Uterus (tissue), 4 donors: ENCODE results near the gene ICAM4. TPM values are rescaled to one million over a fixed set of nuclear protein-coding genes. Genes with fewer than 3 reads are reported as not detected.
"Not testable (repeated sequence)": the region's sequence is repeated elsewhere in the genome, so short reads cannot be mapped to it uniquely, and the experiment has no call there.

Experiments used
- DNase-seq, 2 donors: peaks; one replicate each; pipeline ENCODE4 v3.0.0-alpha.2; 2019 to 2020
- H3K27ac ChIP-seq, 2 donors: fragments of 200-600 bp; sonication (generic); 1 replicate in 1 of 2; 2 replicates in 1 of 2; pipeline ENCODE4 v1.5.1; 2016 to 2018
- H3K27me3 ChIP-seq, 2 donors: fragments of 200-600 bp; sonication (generic); one replicate each; pipeline ENCODE4 v1.5.1; 2018 to 2019; ENCODE audit warnings: control low read depth in 1 of 2
- H3K36me3 ChIP-seq, 2 donors: fragments of 200-600 bp; sonication (generic); one replicate each; pipeline ENCODE4 v1.5.1; 2019; ENCODE audit warnings: control low read depth in 1 of 2
- H3K4me1 ChIP-seq, 2 donors: fragments of 200-600 bp; sonication (generic); one replicate each; pipeline ENCODE4 v1.5.1; 2018 to 2019; ENCODE audit warnings: control low read depth in 1 of 2
- H3K4me3 ChIP-seq, 2 donors: fragments of 200-600 bp; sonication (generic); 1 replicate in 1 of 2; 2 replicates in 1 of 2; pipeline ENCODE4 v1.5.1; 2018 to 2019; ENCODE audit warnings: mild to moderate bottlenecking in 1 of 2
- H3K9me3 ChIP-seq, 2 donors: fragments of 200-600 bp; sonication (generic); one replicate each; pipeline ENCODE4 v1.5.1; 2019; ENCODE audit warnings: control low read depth in 1 of 2
- CTCF ChIP-seq, 4 experiments: fragments of 200-600 bp in 2 of 4; fragments of 450-650 bp in 2 of 4; sonication (generic) in 2 of 4; IDR thresholded peaks; one replicate each; pipeline ENCODE4 v1.5.1; 2016 to 2019; ENCODE audit warnings: antibody characterized with exemption in 4 of 4, mild to moderate bottlenecking in 2 of 4, moderate library complexity in 1 of 4
- POLR2A ChIP-seq, 2 donors: fragments of 450-650 bp; IDR thresholded peaks; one replicate each; pipeline ENCODE4 v1.6.1; 2016; ENCODE audit warnings: antibody characterized with exemption in 2 of 2, mild to moderate bottlenecking in 1 of 2, moderate library complexity in 1 of 2
- intact Hi-C: fragments of 100-400 bp; cut with DNase I; formaldehyde crosslinking; loops from one replicate; pipeline ENCODE4 v1.15.1; 2023; ENCODE audit warnings: low total_unique reads
- small RNA-seq: library from RNA; depleted of rRNA; stranded (forward); fragments of <200 nt; gene quantifications from one replicate; pipeline ENCODE3, GENCODE V24; 2016
- total RNA-seq, 4 donors: library from RNA; depleted of rRNA in 3 of 4; stranded (reverse); fragments of >200 nt in 3 of 4; gene quantifications; one replicate each; pipeline versions ENCODE4 v1.1.0 to v1.2.4, GENCODE V29; 2014 to 2023
- donor health status: DM: yes; HTN: yes; CAD: no.

ICAM4 gene
- total RNA-seq, 4 donors from 2014 or later = 0.41 TPM; not detected in 3

DNA sequence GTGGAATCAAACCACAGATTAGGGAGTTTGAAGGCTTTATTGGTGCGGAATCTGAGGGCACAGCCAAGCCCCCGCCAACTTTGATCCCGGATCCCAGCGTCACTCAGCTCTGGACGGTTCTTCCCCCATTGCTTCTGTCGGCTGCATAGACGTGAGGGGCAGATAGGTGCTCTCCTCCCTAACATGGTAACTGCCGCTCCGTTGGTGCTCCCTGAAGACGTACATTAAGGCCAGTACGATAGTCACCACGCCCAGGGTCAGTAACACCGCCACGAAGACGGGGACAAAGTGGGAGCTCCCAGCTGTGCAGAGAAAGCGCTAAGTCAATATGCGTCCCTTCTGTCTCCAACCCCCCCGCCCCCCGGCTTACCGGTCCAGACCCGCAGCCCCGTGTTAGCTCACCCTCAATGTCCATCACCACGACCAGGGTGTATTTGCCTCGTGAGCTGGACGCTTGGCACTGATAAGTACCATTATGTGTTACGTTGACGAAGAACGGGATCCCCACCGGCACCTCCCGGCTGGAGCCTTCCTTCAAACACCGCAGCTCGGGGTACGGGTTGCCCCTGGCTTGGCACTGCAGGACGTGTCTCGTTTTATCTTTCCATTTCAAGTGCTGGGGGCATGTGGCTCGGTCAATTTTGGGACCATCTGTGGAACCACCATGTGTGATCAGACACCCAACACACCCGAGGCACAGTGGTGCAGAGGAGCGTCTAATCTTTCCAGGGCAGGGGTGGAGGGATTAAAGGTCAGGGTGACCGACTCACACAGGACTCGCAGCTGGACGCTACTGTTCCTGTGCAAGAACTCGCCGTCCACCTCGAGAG, 47.2 kb downstream of the ICAM4 start:
- intact Hi-C loops = loop anchor here (10.0 kb wide), 1 partner anchor 51 kb away; the partner anchor contains the start of gene TYK2
- Histone ChIP-seq H3K4me3 (peak overlapping the region; percentile 77 to 99), H3K27me3 (no peaks in the 10 kb centered on the region), H3K9me3 (no peaks in the 10 kb centered on the region), H3K4me1 (peaks cover 0 to 5% of the 10 kb centered on the region in 2 donors), H3K36me3 (no peaks in the 10 kb centered on the region), H3K27ac (peak overlapping the region; percentile 94 to 96)
- no peak for TF ChIP-seq POLR2A (IDR thresholded peaks at IDR 0.05)
- TF ChIP-seq CTCF (IDR thresholded peaks at IDR 0.05) = peak in 1 of 4 experiments; percentile 7
- DNase-seq = no peak

DNA sequence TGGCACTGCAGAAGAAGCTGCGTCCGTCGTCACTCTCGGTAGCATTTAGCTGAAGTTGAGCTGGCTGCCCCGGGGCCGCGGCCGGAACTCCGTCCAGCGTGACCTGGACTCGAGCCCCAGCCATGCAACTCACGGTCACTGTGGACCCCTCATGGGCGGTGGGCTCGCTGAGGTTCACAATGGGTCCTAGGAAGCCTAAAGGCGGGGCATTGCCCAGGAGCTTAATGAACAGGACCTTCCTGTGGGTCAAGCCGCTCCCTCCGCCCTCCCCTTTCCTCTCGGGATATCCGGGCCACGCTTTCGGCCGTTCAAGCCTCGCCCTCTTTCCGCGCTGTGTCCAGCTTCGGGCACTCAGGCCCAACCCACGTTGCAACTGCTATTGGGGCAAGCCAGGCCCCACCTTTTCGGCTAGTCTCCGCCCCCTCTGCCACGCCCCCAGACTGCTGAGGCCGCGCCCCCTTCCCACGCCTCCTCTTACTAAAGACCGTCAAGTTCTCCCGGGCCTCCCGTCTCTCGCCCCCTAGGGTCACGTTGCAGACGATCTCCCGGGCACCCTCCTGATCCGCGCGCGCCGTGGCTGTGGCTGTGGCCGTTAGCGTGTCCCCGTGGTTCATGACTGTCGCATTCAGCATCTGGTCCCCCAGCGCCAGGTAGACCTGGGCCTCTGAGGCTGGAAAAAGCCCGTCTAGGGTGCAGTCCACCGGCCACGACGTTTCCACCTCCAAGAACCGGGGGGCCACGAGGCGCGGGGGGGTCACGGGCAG, 48.0 kb downstream of the ICAM4 start:
- Histone ChIP-seq H3K4me3 (peak overlapping the region; percentile 77 to 99), H3K4me1 (peaks cover 0 to 5% of the 10 kb centered on the region in 2 donors), H3K27ac (peak overlapping the region; percentile 38 to 73), H3K36me3 (no peaks in the 10 kb centered on the region), H3K9me3 (no peaks in the 10 kb centered on the region), H3K27me3 (no peaks in the 10 kb centered on the region)
- peak; percentile 97 to 98 for DNase-seq
- intact Hi-C loops = loop anchor here (10.0 kb wide), 1 partner anchor 50 kb away; the partner anchor contains the start of gene TYK2
- no peak for TF ChIP-seq CTCF (IDR thresholded peaks at IDR 0.05)
- peak in 1 of 2 donors; percentile 61 for TF ChIP-seq POLR2A (IDR thresholded peaks at IDR 0.05)

GRCh38 chr19:10335352-10335985, 48.7 kb downstream of the ICAM4 start:
- Histone ChIP-seq H3K36me3 (no peaks in the 10 kb centered on the region), H3K27ac (peak overlapping the region; percentile 38 to 52), H3K4me3 (peak overlapping the region in 1 of 2 donors; percentile 77), H3K9me3 (no peaks in the 10 kb centered on the region), H3K27me3 (no peaks in the 10 kb centered on the region), H3K4me1 (peaks cover 0 to 5% of the 10 kb centered on the region in 2 donors)
- intact Hi-C loops = loop anchor here (10.0 kb wide), 1 partner anchor 49 kb away; the partner anchor contains the start of gene TYK2
- DNase-seq = no peak
- TF ChIP-seq CTCF (IDR thresholded peaks at IDR 0.05) = no peak

DNA sequence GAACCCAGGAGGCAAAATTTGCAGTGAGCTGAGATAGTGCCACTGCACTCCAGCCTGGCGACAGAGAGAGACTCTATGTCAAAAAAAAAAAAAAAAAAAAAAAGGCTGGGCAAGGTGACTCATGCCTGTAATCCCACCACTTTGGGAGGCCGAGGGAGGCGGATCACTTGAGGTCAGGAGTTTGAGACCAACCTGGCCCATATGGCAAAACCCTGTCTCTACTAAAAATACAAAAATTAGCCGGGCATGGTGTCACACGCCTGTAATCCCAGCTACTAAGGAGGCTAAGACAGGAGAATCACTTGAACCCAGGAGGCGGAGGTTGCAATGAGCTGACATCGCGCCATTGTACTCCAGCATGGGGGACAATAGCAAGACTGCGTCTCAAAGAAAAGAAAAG, 50.0 kb downstream of the ICAM4 start:
- not testable (repeated sequence) for H3K4me3 ChIP-seq, H3K36me3 ChIP-seq
- intact Hi-C loops = loop anchor here (10.0 kb wide), 1 partner anchor 48 kb away; the partner anchor contains the start of gene TYK2

More for the DNA sequence above, 50.0 kb downstream of the ICAM4 start:
- H3K9me3 ChIP-seq, H3K4me1 ChIP-seq, DNase-seq, H3K27ac ChIP-seq, H3K27me3 ChIP-seq: not testable (repeated sequence)

Small RNA genes within 50 kb of the gene (small RNA-seq; reads per million reads assigned to genes)
- gene AC011511.1 = not detected
- not detected for gene AC011511.4

Other genes starting within 250 kb of the ICAM4 start
- 10 to 100 TPM; 23.2 to 79.2 (median 44.8) TPM for gene SHFL, start 200.6 kb upstream of the ICAM4 start, total RNA-seq
- 1 to 10 TPM in 1 of 4 donors, not detected in 3; 5.5 TPM for gene ANGPTL6, start 184.3 kb upstream of the ICAM4 start, total RNA-seq
- 10 to 100 TPM in 3 of 4 donors, 1 to 10 TPM in 1; 5.6 to 54.8 (median 26.1) TPM for gene PPAN, start 180.6 kb upstream of the ICAM4 start, total RNA-seq
- gene P2RY11, start 175.3 kb upstream of the ICAM4 start, total RNA-seq = 10 to 100 TPM in 1 of 4 donors, 1 to 10 TPM in 2, under 1 TPM in 1; 0.51 to 19.1 (median 4.4) TPM
- 100 to 1,000 TPM; 162 to 460 (median 226) TPM for gene EIF3G, start 167.1 kb upstream of the ICAM4 start, total RNA-seq
- gene DNMT1, start 92.0 kb upstream of the ICAM4 start, total RNA-seq = 100 to 1,000 TPM in 1 of 4 donors, 10 to 100 TPM in 3; 37.6 to 134 (median 67.9) TPM
- gene S1PR2, start 55.6 kb upstream of the ICAM4 start, total RNA-seq = 10 to 100 TPM in 3 of 4 donors, 1 to 10 TPM in 1; 1.3 to 32.5 (median 17.3) TPM
- 10 to 100 TPM; 18.2 to 56.9 (median 31.1) TPM for gene MRPL4, start 34.7 kb upstream of the ICAM4 start, total RNA-seq
- 10 to 100 TPM in 3 of 4 donors, 1 to 10 TPM in 1; 6.5 to 32.8 (median 23.2) TPM for gene ICAM1, start 15.8 kb upstream of the ICAM4 start, total RNA-seq
- under 1 TPM in 3 of 4 donors, not detected in 1; 0.07 to 0.88 (median 0.29) TPM for gene ICAM5, start 3.0 kb downstream of the ICAM4 start, total RNA-seq
- 1 to 10 TPM in 2 of 4 donors, not detected in 2; 1.0 to 2.5 TPM for gene ZGLP1, start 22.9 kb downstream of the ICAM4 start, total RNA-seq
- 10 to 100 TPM in 1 of 4 donors, 1 to 10 TPM in 3; 1.5 to 12.7 (median 4.9) TPM for gene FDX2, start 29.1 kb downstream of the ICAM4 start, total RNA-seq
- gene RAVER1, start 46.6 kb downstream of the ICAM4 start, total RNA-seq = 10 to 100 TPM in 3 of 4 donors, 1 to 10 TPM in 1; 7.4 to 42.4 (median 16.4) TPM
- 10 to 100 TPM in 1 of 4 donors, 1 to 10 TPM in 3; 3.0 to 65.3 (median 6.2) TPM for gene ICAM3, start 52.7 kb downstream of the ICAM4 start, total RNA-seq
- 100 to 1,000 TPM in 1 of 4 donors, 10 to 100 TPM in 3; 22.0 to 112 (median 67.8) TPM for gene TYK2, start 93.6 kb downstream of the ICAM4 start, total RNA-seq
- 100 to 1,000 TPM in 2 of 4 donors, 10 to 100 TPM in 2; 41.5 to 163 (median 129) TPM for gene CDC37, start 116.6 kb downstream of the ICAM4 start, total RNA-seq
- gene PDE4A, start 133.6 kb downstream of the ICAM4 start, total RNA-seq = 10 to 100 TPM in 1 of 4 donors, 1 to 10 TPM in 3; 3.2 to 10.6 (median 4.1) TPM
- 100 to 1,000 TPM in 1 of 4 donors, 10 to 100 TPM in 3; 39.7 to 127 (median 56.8) TPM for gene KEAP1, start 216.4 kb downstream of the ICAM4 start, total RNA-seq
- 1 to 10 TPM in 2 of 4 donors, not detected in 2; 1.8 to 2.6 TPM for gene S1PR5, start 230.5 kb downstream of the ICAM4 start, total RNA-seq